ENCODE data around the gene KDM4C. TPM values are rescaled to one million over a fixed set of nuclear protein-coding genes. Genes with fewer than 3 reads are reported as not detected.

Gene KDM4C
- total RNA-seq, 2 donors from 2014 or later, result 11.0 to 11.9 TPM

DNA sequence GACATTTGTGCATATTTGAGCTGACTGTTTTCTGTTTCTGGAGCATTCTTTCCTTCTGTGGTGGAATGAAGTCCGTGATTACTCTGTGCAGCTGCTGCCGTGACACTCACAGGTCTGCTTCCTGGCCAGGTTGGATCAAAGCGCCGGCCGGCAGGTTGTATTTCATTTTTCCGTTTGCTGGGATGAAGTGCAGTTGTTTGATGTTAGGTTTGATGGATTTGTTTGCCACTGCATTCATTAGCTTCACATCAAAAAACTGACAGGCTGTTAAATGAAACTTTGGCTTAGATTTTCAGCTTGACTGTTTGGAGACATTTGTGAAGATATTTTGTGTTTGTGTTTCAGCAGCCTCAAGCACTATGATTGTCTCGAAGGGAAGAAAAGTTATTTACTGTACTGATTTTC is 140.1 kb downstream of the KDM4C start:
- no peaks in the 10 kb centered on the region for H3K9me3 ChIP-seq
- H3K36me3 ChIP-seq, result no peaks in the 10 kb centered on the region
- no peak overlapping the region for H3K4me3 ChIP-seq
- peaks cover 0 to 8% of the 10 kb centered on the region in 2 donors for H3K4me1 ChIP-seq
- DNase-seq (ENCODE audit: low spot score), result no peak
- H3K27me3 ChIP-seq, result no peaks in the 10 kb centered on the region
- H3K27ac ChIP-seq, result no peak overlapping the region
- TF ChIP-seq, protein P1, sequence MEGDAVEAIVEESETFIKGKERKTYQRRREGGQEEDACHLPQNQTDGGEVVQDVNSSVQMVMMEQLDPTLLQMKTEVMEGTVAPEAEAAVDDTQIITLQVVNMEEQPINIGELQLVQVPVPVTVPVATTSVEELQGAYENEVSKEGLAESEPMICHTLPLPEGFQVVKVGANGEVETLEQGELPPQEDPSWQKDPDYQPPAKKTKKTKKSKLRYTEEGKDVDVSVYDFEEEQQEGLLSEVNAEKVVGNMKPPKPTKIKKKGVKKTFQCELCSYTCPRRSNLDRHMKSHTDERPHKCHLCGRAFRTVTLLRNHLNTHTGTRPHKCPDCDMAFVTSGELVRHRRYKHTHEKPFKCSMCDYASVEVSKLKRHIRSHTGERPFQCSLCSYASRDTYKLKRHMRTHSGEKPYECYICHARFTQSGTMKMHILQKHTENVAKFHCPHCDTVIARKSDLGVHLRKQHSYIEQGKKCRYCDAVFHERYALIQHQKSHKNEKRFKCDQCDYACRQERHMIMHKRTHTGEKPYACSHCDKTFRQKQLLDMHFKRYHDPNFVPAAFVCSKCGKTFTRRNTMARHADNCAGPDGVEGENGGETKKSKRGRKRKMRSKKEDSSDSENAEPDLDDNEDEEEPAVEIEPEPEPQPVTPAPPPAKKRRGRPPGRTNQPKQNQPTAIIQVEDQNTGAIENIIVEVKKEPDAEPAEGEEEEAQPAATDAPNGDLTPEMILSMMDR (IDR thresholded peaks at IDR 0.05), result no peak

DNA sequence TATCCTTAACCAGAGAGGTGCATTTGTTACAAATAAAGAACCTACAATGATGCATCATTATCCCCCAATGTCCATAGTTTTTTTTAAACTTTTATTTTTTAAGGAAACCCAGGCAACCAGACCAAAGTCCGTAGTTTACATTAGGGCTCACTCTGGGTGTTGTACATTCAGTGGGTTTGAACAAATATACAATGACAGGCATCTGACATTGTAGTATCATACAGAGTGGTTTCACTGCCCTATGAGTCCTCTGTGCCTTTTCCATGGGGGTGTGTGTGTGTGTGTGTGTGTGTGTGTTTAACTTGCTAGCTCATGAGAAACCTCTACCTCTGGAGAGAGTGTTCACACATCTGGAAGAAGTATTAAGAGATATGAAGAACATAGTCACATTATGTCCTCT is 141.5 kb downstream of the KDM4C start:
- Histone ChIP-seq H3K27me3 (no peaks in the 10 kb centered on the region), H3K4me1 (peaks cover 0 to 8% of the 10 kb centered on the region in 2 donors), H3K4me3 (no peak overlapping the region), H3K27ac (no peak overlapping the region), H3K36me3 (no peaks in the 10 kb centered on the region), H3K9me3 (no peaks in the 10 kb centered on the region)
- no peak for DNase-seq (ENCODE audit: low spot score)
- TF ChIP-seq, protein P1 (IDR thresholded peaks at IDR 0.05), result no peak

DNA sequence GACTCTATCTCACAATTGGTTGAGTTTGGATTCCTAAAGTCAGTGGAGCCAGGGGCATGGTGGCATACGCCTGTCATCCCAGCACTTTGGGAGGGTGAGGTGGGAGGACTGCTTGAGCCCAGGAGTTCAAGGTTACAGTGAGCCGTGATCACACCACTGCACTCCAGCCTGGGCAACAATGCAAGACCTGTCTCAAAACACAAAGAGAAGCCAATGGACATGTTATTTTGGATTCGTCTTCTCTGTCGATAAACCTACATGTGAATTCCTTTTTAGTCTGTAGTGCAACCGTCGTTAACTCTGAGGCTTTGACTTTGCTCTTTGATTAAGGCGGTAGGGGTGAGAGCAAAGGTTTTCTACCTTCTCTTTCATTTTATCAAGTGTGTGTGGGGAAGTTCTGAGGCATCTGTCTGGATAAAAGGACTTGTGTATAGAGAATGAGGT is 142.7 kb downstream of the KDM4C start:
- H3K27ac ChIP-seq, result no peak overlapping the region
- peaks cover 0 to 8% of the 10 kb centered on the region in 2 donors for H3K4me1 ChIP-seq
- H3K9me3 ChIP-seq, result no peaks in the 10 kb centered on the region
- no peaks in the 10 kb centered on the region for H3K36me3 ChIP-seq
- H3K27me3 ChIP-seq, result no peaks in the 10 kb centered on the region
- no peak overlapping the region for H3K4me3 ChIP-seq
- TF ChIP-seq, protein P1 (IDR thresholded peaks at IDR 0.05), result no peak
- DNase-seq (ENCODE audit: low spot score), result no peak

DNA sequence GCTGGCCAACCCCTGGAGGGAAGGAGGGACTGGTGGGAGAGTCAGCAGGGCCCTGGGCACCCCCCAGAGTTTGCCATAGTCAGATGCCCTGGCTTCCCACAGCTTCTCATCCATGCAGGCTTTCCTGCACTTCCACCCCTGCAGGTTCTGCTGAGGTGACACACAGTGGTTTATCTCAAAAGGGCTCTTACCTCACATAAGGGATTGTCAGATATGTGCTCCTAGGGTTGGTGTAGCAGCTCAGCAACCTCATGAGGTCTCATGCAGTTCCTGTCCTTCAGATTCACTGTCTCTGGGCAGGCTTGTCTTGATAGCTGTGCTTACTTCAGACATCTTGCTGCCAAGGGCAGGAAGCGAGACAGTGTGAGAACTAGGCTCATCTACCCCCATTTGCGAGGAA is 143.4 kb downstream of the KDM4C start:
- TF ChIP-seq, protein P1 (IDR thresholded peaks at IDR 0.05), result no peak
- no peaks in the 10 kb centered on the region for H3K36me3 ChIP-seq
- H3K4me3 ChIP-seq, result no peak overlapping the region
- DNase-seq (ENCODE audit: low spot score), result no peak
- H3K27me3 ChIP-seq, result no peaks in the 10 kb centered on the region
- no peaks in the 10 kb centered on the region for H3K9me3 ChIP-seq
- peaks cover 0 to 8% of the 10 kb centered on the region in 2 donors for H3K4me1 ChIP-seq
- H3K27ac ChIP-seq, result no peak overlapping the region

DNA sequence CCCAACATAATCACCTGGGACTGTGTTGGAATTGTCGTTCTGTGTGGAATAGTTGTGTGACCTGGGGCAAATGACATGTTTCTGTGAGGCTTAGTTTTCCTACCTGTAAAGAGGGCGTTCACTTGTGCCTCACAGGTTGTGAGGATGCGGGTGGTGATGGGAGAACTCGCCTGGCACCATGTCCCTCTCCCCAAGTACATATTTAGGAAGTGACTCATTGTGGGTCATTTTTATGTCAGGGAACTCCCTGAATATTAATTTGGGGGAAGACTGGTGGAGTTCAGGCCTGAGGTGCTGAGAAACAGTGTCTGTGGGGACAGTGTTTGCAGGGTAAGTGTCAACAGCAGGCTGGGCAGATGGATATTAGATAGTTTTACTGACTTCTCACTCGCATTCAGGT is 144.7 kb downstream of the KDM4C start:
- no peak for DNase-seq (ENCODE audit: low spot score)
- H3K36me3 ChIP-seq, result no peaks in the 10 kb centered on the region
- H3K27me3 ChIP-seq, result no peaks in the 10 kb centered on the region
- H3K9me3 ChIP-seq, result no peaks in the 10 kb centered on the region
- H3K4me1 ChIP-seq, result peaks cover 0 to 4% of the 10 kb centered on the region in 2 donors
- no peak overlapping the region for H3K27ac ChIP-seq
- TF ChIP-seq, protein P1 (IDR thresholded peaks at IDR 0.05), result no peak
- H3K4me3 ChIP-seq, result no peak overlapping the region

DNA sequence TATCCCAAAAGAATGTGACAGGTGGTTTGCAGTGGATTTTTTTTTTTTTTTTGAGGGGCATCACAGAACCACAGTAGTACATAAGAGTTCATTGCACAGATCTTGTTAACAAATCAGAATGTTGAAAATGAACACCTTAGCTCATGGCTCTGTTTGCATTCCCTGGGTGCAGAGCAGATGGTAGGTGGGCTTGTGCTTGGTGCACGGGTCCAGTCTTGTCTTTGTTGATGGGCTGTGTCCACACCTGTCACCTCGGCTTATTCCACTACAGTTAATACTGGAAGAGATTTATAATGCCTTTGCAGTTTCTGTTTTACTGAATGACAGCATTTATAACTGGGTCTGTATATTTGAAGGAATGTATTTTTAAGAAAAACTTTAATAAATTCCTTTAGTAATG is 146.6 kb downstream of the KDM4C start:
- no peak overlapping the region for H3K4me3 ChIP-seq

More for the DNA sequence above, 146.6 kb downstream of the KDM4C start:
- H3K9me3 ChIP-seq, result no peaks in the 10 kb centered on the region
- H3K27me3 ChIP-seq, result no peaks in the 10 kb centered on the region
- no peak for DNase-seq (ENCODE audit: low spot score)
- no peaks in the 10 kb centered on the region for H3K36me3 ChIP-seq
- TF ChIP-seq, protein P1 (IDR thresholded peaks at IDR 0.05), result no peak
- H3K27ac ChIP-seq, result no peak overlapping the region
- H3K4me1 ChIP-seq, result no peaks in the 10 kb centered on the region
